ENCODE measurements around the gene HLA-A. TPM values are rescaled to one million over a fixed set of nuclear protein-coding genes. Genes with fewer than 3 reads are reported as not detected.

Gene HLA-A
- total RNA-seq, 4 donors from 2014 or later: 243 to 610 (median 499) TPM

DNA sequence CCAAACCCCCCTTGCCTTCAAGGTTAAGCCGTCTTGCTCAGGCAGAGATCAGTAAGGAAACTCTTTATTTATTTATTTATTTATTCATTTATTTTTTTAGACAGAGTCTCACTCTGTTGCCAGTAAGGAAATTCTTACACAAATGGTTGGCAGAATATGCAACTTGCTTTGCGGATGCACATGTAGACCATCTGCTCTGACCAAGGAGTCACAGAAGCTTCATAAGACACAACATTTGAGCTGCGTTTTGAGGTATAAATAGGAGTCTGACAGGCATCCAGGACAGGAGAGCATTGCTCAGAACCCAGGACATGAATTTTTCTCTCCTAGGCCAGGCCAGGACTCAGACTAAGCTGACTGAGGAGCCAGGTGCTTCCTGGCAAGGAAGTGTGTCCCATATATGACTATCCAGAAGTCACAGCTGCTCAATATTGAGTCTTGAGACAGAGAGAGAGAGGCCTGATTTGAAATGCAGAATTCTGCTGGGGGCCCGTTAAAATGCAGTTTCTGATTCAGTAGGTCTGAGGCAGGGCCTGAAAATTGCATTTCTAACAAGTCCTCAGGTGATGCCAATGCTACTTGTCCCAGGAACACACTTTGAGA lies 43.9 kb downstream of the HLA-A start:
- no peak for DNase-seq (ENCODE audit: extremely low spot score)
- WGBS: 87% methylated on average over 4 of the region's 4 CpGs
- no peaks in the 10 kb centered on the region for H3K36me3 ChIP-seq
- no peaks in the 10 kb centered on the region for H3K4me1 ChIP-seq
- intact Hi-C loops (cut with DNase I): no loop called here
- no peaks in the 10 kb centered on the region for H3K27me3 ChIP-seq
- no peaks in the 10 kb centered on the region for H3K9me3 ChIP-seq
- no peak overlapping the region for H3K4me3 ChIP-seq
- H3K27ac ChIP-seq (replicated peaks in 1 of 4): no peak overlapping the region
- TF ChIP-seq EP300 (IDR thresholded peaks at IDR 0.05) (no peak), POLR2AphosphoS5 (IDR thresholded peaks at IDR 0.05) (no peak), POLR2A (IDR thresholded peaks at IDR 0.05; ENCODE audit: low read depth) (no peak)
- TF ChIP-seq, protein P1, sequence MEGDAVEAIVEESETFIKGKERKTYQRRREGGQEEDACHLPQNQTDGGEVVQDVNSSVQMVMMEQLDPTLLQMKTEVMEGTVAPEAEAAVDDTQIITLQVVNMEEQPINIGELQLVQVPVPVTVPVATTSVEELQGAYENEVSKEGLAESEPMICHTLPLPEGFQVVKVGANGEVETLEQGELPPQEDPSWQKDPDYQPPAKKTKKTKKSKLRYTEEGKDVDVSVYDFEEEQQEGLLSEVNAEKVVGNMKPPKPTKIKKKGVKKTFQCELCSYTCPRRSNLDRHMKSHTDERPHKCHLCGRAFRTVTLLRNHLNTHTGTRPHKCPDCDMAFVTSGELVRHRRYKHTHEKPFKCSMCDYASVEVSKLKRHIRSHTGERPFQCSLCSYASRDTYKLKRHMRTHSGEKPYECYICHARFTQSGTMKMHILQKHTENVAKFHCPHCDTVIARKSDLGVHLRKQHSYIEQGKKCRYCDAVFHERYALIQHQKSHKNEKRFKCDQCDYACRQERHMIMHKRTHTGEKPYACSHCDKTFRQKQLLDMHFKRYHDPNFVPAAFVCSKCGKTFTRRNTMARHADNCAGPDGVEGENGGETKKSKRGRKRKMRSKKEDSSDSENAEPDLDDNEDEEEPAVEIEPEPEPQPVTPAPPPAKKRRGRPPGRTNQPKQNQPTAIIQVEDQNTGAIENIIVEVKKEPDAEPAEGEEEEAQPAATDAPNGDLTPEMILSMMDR (IDR thresholded peaks at IDR 0.05): no peak

DNA sequence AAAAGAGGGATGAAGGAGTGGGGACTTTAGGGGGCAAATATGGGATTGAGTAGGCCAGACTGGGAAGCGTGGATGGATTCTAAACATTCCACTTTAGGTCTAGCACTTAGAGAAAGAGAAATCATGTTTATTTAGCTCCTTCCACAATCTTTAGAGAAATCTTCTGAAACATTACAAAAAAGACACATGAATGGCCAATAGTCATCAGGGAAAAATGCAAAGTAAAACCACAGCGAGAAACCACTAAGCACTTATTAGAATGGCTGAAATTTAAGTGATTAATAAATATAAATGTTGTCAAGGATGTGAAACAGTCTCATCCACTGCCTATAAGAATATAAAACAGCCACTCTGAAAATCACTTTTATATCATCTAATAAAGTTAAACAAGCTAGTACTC lies 46.9 kb downstream of the HLA-A start:
- 96% methylated on average over 2 of the region's 2 CpGs for WGBS
- Histone ChIP-seq H3K27ac (replicated peaks in 1 of 4) (no peak overlapping the region), H3K4me3 (no peak overlapping the region), H3K4me1 (no peaks in the 10 kb centered on the region), H3K36me3 (no peaks in the 10 kb centered on the region), H3K27me3 (no peaks in the 10 kb centered on the region), H3K9me3 (no peaks in the 10 kb centered on the region)
- DNase-seq (ENCODE audit: extremely low spot score): no peak
- TF ChIP-seq POLR2AphosphoS5 (IDR thresholded peaks at IDR 0.05) (no peak), EP300 (IDR thresholded peaks at IDR 0.05) (no peak), POLR2A (IDR thresholded peaks at IDR 0.05; ENCODE audit: low read depth) (no peak)
- TF ChIP-seq, protein P1 (IDR thresholded peaks at IDR 0.05): no peak
- intact Hi-C loops (cut with DNase I): no loop called here

DNA sequence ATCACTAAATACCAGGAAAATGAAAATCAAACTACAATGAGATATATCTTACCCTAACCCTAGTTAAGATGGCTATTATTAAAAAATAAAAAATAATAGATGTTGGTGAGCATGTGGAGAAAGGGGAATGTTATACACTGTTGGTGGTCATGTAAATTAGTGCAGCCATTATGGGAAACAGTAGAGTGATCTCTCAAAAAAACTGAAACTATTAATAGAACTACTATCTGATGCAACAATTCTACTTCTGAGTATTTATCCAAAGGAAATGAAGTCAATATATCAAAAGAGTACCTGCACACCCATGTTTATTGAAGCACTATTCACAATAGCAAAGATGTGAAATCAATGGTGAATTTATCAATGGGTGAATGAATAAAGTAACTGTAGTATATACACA lies 48.6 kb downstream of the HLA-A start:
- H3K27ac ChIP-seq (replicated peaks in 1 of 4): no peak overlapping the region
- H3K27me3 ChIP-seq: no peaks in the 10 kb centered on the region
- no peak for TF ChIP-seq POLR2A (IDR thresholded peaks at IDR 0.05; ENCODE audit: low read depth)
- no peak for TF ChIP-seq EP300 (IDR thresholded peaks at IDR 0.05)
- TF ChIP-seq, protein P1 (IDR thresholded peaks at IDR 0.05): no peak
- TF ChIP-seq POLR2AphosphoS5 (IDR thresholded peaks at IDR 0.05): no peak
- DNase-seq (ENCODE audit: extremely low spot score): no peak
- H3K9me3 ChIP-seq: no peaks in the 10 kb centered on the region
- intact Hi-C loops (cut with DNase I): no loop called here
- H3K4me3 ChIP-seq: no peak overlapping the region
- no peaks in the 10 kb centered on the region for H3K4me1 ChIP-seq
- H3K36me3 ChIP-seq: no peaks in the 10 kb centered on the region

DNA sequence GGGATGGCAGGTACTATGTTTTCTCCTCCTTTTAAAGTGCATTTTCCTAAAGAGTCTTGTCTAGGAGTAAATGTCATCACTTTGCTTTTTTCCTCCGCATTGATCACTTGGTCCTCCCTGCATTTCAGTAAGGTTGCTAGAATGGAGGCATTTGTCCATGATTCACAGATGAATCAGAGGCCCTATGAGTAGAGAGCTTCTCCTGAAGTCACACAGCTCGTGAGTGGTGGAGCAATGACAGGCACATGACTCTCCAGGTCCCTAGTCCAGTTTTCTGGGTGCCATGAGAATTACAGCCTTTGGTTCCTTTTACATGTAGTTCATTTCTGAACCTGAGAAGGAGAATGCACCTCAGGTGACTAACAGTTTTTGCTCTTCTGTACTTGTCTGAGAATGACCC lies 50.5 kb downstream of the HLA-A start:
- Histone ChIP-seq H3K9me3 (no peaks in the 10 kb centered on the region), H3K36me3 (no peaks in the 10 kb centered on the region), H3K27ac (replicated peaks in 1 of 4) (no peak overlapping the region), H3K4me3 (no peak overlapping the region), H3K4me1 (no peaks in the 10 kb centered on the region), H3K27me3 (no peaks in the 10 kb centered on the region)
- TF ChIP-seq POLR2A (IDR thresholded peaks at IDR 0.05; ENCODE audit: low read depth) (no peak), EP300 (IDR thresholded peaks at IDR 0.05) (no peak), POLR2AphosphoS5 (IDR thresholded peaks at IDR 0.05) (no peak)
- TF ChIP-seq, protein P1 (IDR thresholded peaks at IDR 0.05): no peak
- intact Hi-C loops (cut with DNase I): no loop called here
- no peak for DNase-seq (ENCODE audit: extremely low spot score)
- WGBS: 89% methylated on average over 2 of the region's 2 CpGs

DNA sequence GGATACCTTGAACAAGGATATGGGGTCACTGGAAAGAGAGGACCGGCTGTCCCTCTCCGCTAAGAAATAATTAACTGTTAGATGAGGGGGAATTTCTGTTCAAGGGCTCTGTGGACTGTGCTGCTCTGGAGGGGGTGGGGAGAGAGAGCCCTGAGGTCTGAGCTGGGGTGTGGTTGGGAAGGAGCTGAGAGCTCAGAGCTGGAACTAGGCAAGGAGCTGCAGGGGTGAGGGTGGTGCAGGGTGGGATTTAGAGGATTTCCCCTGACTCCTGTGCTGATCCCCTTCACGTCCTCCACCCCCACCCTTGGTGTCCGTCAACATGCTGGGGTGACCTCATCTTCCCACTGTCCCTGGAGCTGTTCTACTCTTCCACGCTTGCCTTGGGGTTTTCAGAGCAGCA lies 52.5 kb downstream of the HLA-A start:
- 66% methylated on average over 4 of the region's 5 CpGs for WGBS
- H3K27ac ChIP-seq (replicated peaks in 1 of 4): no peak overlapping the region
- TF ChIP-seq POLR2AphosphoS5 (IDR thresholded peaks at IDR 0.05): no peak
- TF ChIP-seq, protein P1 (IDR thresholded peaks at IDR 0.05): no peak
- no peak for TF ChIP-seq EP300 (IDR thresholded peaks at IDR 0.05)
- TF ChIP-seq POLR2A (IDR thresholded peaks at IDR 0.05; ENCODE audit: low read depth): no peak
- no peaks in the 10 kb centered on the region for H3K36me3 ChIP-seq
- DNase-seq (ENCODE audit: extremely low spot score): no peak
- intact Hi-C loops (cut with DNase I): no loop called here
- no peaks in the 10 kb centered on the region for H3K9me3 ChIP-seq
- no peak overlapping the region for H3K4me3 ChIP-seq
- no peaks in the 10 kb centered on the region for H3K4me1 ChIP-seq
- no peaks in the 10 kb centered on the region for H3K27me3 ChIP-seq

Data from esophagus muscularis mucosa (tissue), 4 donors.